K562 (cell line): ENCODE measurements around the gene ST6GALNAC2. TPM values are rescaled to one million over a fixed set of nuclear protein-coding genes. Genes with fewer than 3 reads are reported as not detected.

Source experiments
- CCNT2 ChIP-seq: IDR thresholded peaks from 2 replicates; pipeline ENCODE4 v1.6.1; 2011; ENCODE audit warnings: borderline replicate concordance, low read depth, mild to moderate bottlenecking, moderate library complexity, mixed read lengths, low read length; ENCODE audit not compliant: insufficient read length; ENCODE audit errors: extremely low read depth
- CTBP1 ChIP-seq: fragments of 450-650 bp; IDR thresholded peaks from 2 replicates; pipeline ENCODE4 v1.6.1; 2016; ENCODE audit warnings: borderline replicate concordance
- GTF2E2 ChIP-seq: fragments of 200-800 bp; sonication (Bioruptor generic); IDR thresholded peaks from 2 replicates; pipeline ENCODE4 v1.6.1; 2016; ENCODE audit warnings: missing genetic modification characterization, missing compliant biosample characterization
- MCM7 ChIP-seq, 2 experiments: fragments of 450-650 bp; IDR thresholded peaks; 2 replicates each; pipeline ENCODE4 v1.6.1; 2016 to 2018
- PHF20 ChIP-seq: fragments of 450-650 bp; IDR thresholded peaks from 2 replicates; pipeline ENCODE4 v1.6.1; 2018; ENCODE audit not compliant: partially characterized antibody
- RBM25 ChIP-seq: fragments of 200-400 bp; formaldehyde crosslinking; IDR thresholded peaks from 2 replicates; pipeline ENCODE4 v1.6.1; 2018; ENCODE audit warnings: low read length, low read depth, moderate library complexity; ENCODE audit not compliant: severe bottlenecking
- SLC30A9 ChIP-seq: fragments of 250-450 bp; sonication (Bioruptor Pico); IDR thresholded peaks from 2 replicates; pipeline ENCODE4 v1.8.0; 2022; ENCODE audit warnings: mild to moderate bottlenecking, moderate library complexity
- ZNF512 ChIP-seq: IDR thresholded peaks from 2 replicates; pipeline ENCODE4 v1.6.1; 2016; ENCODE audit warnings: missing genetic modification characterization, missing compliant biosample characterization
- polyA plus RNA-seq, 8 experiments: library from polyadenylated mRNA; depleted of rRNA in 4 of 8; stranded (reverse) in 5 of 8; unstranded in 3 of 8; fragments of >200 nt; fragmentation: Nextera tagmentation in 2 of 8; fragmentation: Illumina TruSeq in 1 of 8; extraction: Ambion mirVana in 2 of 8; extraction: Trizol in 1 of 8; gene quantifications; 2 replicates each; pipeline versions ENCODE4 v1.2.1 to v1.2.3, GENCODE V29; 2011 to 2014; ENCODE audit warnings: inconsistent platforms in 1 of 8, missing spikeins in 1 of 8
- total RNA-seq, 7 experiments: library from RNA; depleted of rRNA in 6 of 7; stranded (reverse); fragments of >200 nt in 6 of 7; fragmentation: Illumina TruSeq in 2 of 7; extraction: Trizol in 2 of 7; gene quantifications; 2 replicates each; pipeline versions ENCODE4 v1.2.1 to v1.2.3, GENCODE V29; 2011 to 2021; ENCODE audit warnings: low replicate concordance in 1 of 7
- TF ChIP-seq, protein P1 (sequence below): fragments of 450-650 bp; IDR thresholded peaks from 2 replicates; pipeline ENCODE4 v1.6.1; 2017; ENCODE audit warnings: antibody characterized with exemption, mild to moderate bottlenecking
- TF ChIP-seq, protein P2 (sequence below): fragments of 450-650 bp; IDR thresholded peaks from 2 replicates; pipeline ENCODE4 v1.6.1; 2018; ENCODE audit warnings: mild to moderate bottlenecking, low read depth; ENCODE audit not compliant: partially characterized antibody
- TF ChIP-seq, protein P3 (sequence below), 2 experiments: fragments of 450-650 bp; formaldehyde crosslinking in 1 of 2; IDR thresholded peaks; 2 replicates each; pipeline versions ENCODE4 v1.4.0 to v1.6.1; 2014 to 2020; ENCODE audit warnings: mild to moderate bottlenecking in 2 of 2, borderline replicate concordance in 1 of 2, low read depth in 1 of 2

Gene ST6GALNAC2
- total and polyA plus RNA-seq, 9 of the 15 experiments (the other 6 are each of a cell fraction or from before 2014, with no cell fraction given): 0.18 TPM; not detected in 8

DNA sequence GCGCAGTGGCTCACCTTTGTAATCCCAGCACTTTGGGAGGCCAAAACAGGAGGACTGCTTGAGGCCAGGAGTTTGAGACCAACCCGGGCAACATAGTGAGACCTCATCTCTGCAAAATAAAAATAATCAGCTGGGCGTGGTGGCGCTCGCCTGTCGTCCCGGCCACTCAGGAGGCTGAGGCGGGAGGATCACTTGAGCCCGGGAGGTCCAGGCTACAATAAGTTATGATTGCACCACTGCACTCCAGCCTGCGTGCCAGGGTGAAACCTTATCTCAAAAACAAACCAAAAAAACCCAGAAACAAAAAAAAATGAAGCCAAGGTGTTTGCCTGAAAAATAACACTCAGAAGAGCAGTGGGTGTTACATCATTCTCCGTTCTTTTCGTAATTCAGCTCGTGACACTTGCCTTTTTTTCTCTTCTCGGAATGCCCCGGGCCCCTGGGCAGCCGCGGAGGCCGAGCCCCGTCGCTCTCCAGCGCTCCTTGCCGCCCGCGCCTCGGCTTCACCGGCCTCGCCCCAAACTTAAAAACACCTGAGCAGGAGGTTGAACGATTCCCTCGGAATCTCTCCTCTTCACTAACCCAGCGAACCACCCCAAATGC lies 28.8 kb downstream of the ST6GALNAC2 start (continued):
- TF ChIP-seq, protein P1, sequence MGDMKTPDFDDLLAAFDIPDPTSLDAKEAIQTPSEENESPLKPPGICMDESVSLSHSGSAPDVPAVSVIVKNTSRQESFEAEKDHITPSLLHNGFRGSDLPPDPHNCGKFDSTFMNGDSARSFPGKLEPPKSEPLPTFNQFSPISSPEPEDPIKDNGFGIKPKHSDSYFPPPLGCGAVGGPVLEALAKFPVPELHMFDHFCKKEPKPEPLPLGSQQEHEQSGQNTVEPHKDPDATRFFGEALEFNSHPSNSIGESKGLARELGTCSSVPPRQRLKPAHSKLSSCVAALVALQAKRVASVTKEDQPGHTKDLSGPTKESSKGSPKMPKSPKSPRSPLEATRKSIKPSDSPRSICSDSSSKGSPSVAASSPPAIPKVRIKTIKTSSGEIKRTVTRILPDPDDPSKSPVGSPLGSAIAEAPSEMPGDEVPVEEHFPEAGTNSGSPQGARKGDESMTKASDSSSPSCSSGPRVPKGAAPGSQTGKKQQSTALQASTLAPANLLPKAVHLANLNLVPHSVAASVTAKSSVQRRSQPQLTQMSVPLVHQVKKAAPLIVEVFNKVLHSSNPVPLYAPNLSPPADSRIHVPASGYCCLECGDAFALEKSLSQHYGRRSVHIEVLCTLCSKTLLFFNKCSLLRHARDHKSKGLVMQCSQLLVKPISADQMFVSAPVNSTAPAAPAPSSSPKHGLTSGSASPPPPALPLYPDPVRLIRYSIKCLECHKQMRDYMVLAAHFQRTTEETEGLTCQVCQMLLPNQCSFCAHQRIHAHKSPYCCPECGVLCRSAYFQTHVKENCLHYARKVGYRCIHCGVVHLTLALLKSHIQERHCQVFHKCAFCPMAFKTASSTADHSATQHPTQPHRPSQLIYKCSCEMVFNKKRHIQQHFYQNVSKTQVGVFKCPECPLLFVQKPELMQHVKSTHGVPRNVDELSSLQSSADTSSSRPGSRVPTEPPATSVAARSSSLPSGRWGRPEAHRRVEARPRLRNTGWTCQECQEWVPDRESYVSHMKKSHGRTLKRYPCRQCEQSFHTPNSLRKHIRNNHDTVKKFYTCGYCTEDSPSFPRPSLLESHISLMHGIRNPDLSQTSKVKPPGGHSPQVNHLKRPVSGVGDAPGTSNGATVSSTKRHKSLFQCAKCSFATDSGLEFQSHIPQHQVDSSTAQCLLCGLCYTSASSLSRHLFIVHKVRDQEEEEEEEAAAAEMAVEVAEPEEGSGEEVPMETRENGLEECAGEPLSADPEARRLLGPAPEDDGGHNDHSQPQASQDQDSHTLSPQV: no peak
- TF ChIP-seq, protein P2, sequence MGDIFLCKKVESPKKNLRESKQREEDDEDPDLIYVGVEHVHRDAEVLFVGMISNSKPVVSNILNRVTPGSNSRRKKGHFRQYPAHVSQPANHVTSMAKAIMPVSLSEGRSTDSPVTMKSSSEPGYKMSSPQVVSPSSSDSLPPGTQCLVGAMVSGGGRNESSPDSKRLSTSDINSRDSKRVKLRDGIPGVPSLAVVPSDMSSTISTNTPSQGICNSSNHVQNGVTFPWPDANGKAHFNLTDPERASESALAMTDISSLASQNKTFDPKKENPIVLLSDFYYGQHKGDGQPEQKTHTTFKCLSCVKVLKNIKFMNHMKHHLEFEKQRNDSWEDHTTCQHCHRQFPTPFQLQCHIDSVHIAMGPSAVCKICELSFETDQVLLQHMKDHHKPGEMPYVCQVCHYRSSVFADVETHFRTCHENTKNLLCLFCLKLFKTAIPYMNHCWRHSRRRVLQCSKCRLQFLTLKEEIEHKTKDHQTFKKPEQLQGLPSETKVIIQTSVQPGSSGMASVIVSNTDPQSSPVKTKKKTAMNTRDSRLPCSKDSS: no peak
- TF ChIP-seq MCM7 (IDR thresholded peaks at IDR 0.05): no peak
- TF ChIP-seq, protein P3, sequence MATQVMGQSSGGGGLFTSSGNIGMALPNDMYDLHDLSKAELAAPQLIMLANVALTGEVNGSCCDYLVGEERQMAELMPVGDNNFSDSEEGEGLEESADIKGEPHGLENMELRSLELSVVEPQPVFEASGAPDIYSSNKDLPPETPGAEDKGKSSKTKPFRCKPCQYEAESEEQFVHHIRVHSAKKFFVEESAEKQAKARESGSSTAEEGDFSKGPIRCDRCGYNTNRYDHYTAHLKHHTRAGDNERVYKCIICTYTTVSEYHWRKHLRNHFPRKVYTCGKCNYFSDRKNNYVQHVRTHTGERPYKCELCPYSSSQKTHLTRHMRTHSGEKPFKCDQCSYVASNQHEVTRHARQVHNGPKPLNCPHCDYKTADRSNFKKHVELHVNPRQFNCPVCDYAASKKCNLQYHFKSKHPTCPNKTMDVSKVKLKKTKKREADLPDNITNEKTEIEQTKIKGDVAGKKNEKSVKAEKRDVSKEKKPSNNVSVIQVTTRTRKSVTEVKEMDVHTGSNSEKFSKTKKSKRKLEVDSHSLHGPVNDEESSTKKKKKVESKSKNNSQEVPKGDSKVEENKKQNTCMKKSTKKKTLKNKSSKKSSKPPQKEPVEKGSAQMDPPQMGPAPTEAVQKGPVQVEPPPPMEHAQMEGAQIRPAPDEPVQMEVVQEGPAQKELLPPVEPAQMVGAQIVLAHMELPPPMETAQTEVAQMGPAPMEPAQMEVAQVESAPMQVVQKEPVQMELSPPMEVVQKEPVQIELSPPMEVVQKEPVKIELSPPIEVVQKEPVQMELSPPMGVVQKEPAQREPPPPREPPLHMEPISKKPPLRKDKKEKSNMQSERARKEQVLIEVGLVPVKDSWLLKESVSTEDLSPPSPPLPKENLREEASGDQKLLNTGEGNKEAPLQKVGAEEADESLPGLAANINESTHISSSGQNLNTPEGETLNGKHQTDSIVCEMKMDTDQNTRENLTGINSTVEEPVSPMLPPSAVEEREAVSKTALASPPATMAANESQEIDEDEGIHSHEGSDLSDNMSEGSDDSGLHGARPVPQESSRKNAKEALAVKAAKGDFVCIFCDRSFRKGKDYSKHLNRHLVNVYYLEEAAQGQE (IDR thresholded peaks at IDR 0.05; ENCODE audit: borderline replicate concordance): 0 out of 2 replicates have a peak, but pooled peaks have one; percentile 32
- TF ChIP-seq, protein P3 (CRISPR knock-in tag; IDR thresholded peaks at IDR 0.05; ENCODE audit: low read depth): no peak
- TF ChIP-seq GTF2E2 (tag): peak; percentile 60; the same call in 1 of the 2 replicates
- TF ChIP-seq CTBP1: no peak
- TF ChIP-seq ZNF512 (tag): no peak
- peak; percentile 13 for TF ChIP-seq CCNT2
- no peak for TF ChIP-seq SLC30A9 (CRISPR knock-in tag)
- no peak for TF ChIP-seq PHF20
- peak; percentile 23 for TF ChIP-seq RBM25
